HEK293 (cell line): ENCODE results near the gene PDCD4.

Experiments
- CTCF ChIA-PET: fragments of 350-600 bp; formaldehyde crosslinking; extraction: SDS; loops from one replicate; lab custom pipeline; 2021; ENCODE audit warnings: antibody characterized with exemption; lab: Yijun Ruan, JAX
- POLR2A ChIA-PET: fragments of 300-600 bp; formaldehyde crosslinking; extraction: SDS; loops from one replicate; lab custom pipeline; 2020; ENCODE audit warnings: antibody characterized with exemption, inconsistent platforms; lab: Yijun Ruan, JAX
- H3K27ac ChIP-seq: fragments of 200-500 bp; sonication (Bioruptor generic); 2 replicates; pipeline ENCODE4 v1.5.1; 2014; ENCODE audit warnings: low read depth, low read length, control low read depth, inconsistent platforms; ENCODE audit errors: extremely low read depth
- H3K36me3 ChIP-seq, 2 experiments: fragments of 200-500 bp in 1 of 2; sonication (Bioruptor generic) in 1 of 2; 1 replicate in 1 of 2; 2 replicates in 1 of 2; pipeline ENCODE4 v1.5.1; 2014 to 2017; ENCODE audit warnings: inconsistent platforms in 2 of 2, low read length in 2 of 2; ENCODE audit not compliant: control insufficient read depth in 2 of 2, insufficient read depth in 1 of 2
- H3K4me1 ChIP-seq: fragments of 200-500 bp; sonication (Bioruptor generic); 2 replicates; pipeline ENCODE4 v1.5.1; 2014; ENCODE audit warnings: mild to moderate bottlenecking, low read length, inconsistent platforms; ENCODE audit not compliant: control insufficient read depth, insufficient read depth
- H3K4me3 ChIP-seq: 2 replicates; pipeline ENCODE4 v1.5.1; 2011; ENCODE audit warnings: low read depth, mild to moderate bottlenecking, control low read depth, low read length, moderate library complexity
- H3K9me3 ChIP-seq: fragments of 200-500 bp; sonication (Bioruptor generic); 2 replicates; pipeline ENCODE4 v1.5.1; 2014; ENCODE audit warnings: low read depth, low read length, inconsistent platforms; ENCODE audit not compliant: control insufficient read depth, insufficient read depth
- BCL11B ChIP-seq: fragments of 450-650 bp; formaldehyde crosslinking; IDR thresholded peaks from 2 replicates; pipeline ENCODE4 v1.5.1; 2016; ENCODE audit warnings: low read depth, missing biosample characterization, missing genetic modification characterization
- FEZF1 ChIP-seq: fragments of 450-650 bp; formaldehyde crosslinking; IDR thresholded peaks from 2 replicates; pipeline ENCODE4 v1.5.1; 2016; ENCODE audit warnings: missing biosample characterization, missing genetic modification characterization
- ZBTB7A ChIP-seq: fragments of 450-650 bp; formaldehyde crosslinking; IDR thresholded peaks from 2 replicates; pipeline ENCODE4 v1.5.1; 2016; ENCODE audit warnings: low read depth, missing biosample characterization, missing genetic modification characterization
- ZFP3 ChIP-seq: fragments of 450-650 bp; formaldehyde crosslinking; IDR thresholded peaks from 2 replicates; pipeline ENCODE4 v1.5.1; 2016; ENCODE audit warnings: low read depth, missing biosample characterization, missing genetic modification characterization
- ZNF112 ChIP-seq: fragments of 450-650 bp; formaldehyde crosslinking; IDR thresholded peaks from 2 replicates; pipeline ENCODE4 v1.5.0; 2017; ENCODE audit warnings: missing biosample characterization, missing genetic modification characterization
- ZNF132 ChIP-seq: fragments of 450-650 bp; formaldehyde crosslinking; IDR thresholded peaks from 2 replicates; pipeline ENCODE4 v1.5.1; 2017; ENCODE audit warnings: missing biosample characterization, missing genetic modification characterization, borderline replicate concordance
- ZNF324 ChIP-seq: fragments of 450-650 bp; formaldehyde crosslinking; IDR thresholded peaks from 2 replicates; pipeline ENCODE4 v1.5.1; 2016; ENCODE audit warnings: missing biosample characterization, missing genetic modification characterization
- ZNF335 ChIP-seq: fragments of 450-650 bp; formaldehyde crosslinking; conservative IDR thresholded peaks from 2 replicates; pipeline ENCODE4 v1.5.1; 2016; ENCODE audit warnings: missing biosample characterization, missing genetic modification characterization
- ZNF596 ChIP-seq: fragments of 450-650 bp; IDR thresholded peaks from 2 replicates; pipeline ENCODE4 v1.5.0; 2018; ENCODE audit warnings: missing biosample characterization, mild to moderate bottlenecking, missing genetic modification characterization, moderate library complexity
- ZNF621 ChIP-seq: fragments of 450-650 bp; formaldehyde crosslinking; IDR thresholded peaks from 2 replicates; pipeline ENCODE4 v1.5.1; 2017; ENCODE audit warnings: missing biosample characterization, missing genetic modification characterization
- ZNF677 ChIP-seq: fragments of 450-650 bp; IDR thresholded peaks from 2 replicates; pipeline ENCODE4 v1.5.0; 2018; ENCODE audit warnings: missing biosample characterization, mild to moderate bottlenecking, missing genetic modification characterization, moderate library complexity
- ZNF830 ChIP-seq: fragments of 450-650 bp; IDR thresholded peaks from 2 replicates; pipeline ENCODE4 v1.5.0; 2018; ENCODE audit warnings: missing biosample characterization, missing genetic modification characterization, low read depth, mild to moderate bottlenecking, moderate library complexity
- TF ChIP-seq, protein P1 (sequence below): fragments of 450-650 bp; formaldehyde crosslinking; IDR thresholded peaks from 2 replicates; pipeline ENCODE4 v1.5.1; 2016; ENCODE audit warnings: missing biosample characterization, missing genetic modification characterization
- TF ChIP-seq, protein P2 (sequence below): fragments of 450-650 bp; formaldehyde crosslinking; IDR thresholded peaks from 2 replicates; pipeline ENCODE4 v1.5.0; 2017; ENCODE audit warnings: missing biosample characterization, missing genetic modification characterization, borderline replicate concordance
- TF ChIP-seq, protein P3 (sequence below): fragments of 450-650 bp; formaldehyde crosslinking; IDR thresholded peaks from 2 replicates; pipeline ENCODE4 v1.5.1; 2017; ENCODE audit warnings: missing biosample characterization, missing genetic modification characterization
- TF ChIP-seq, protein P4 (sequence below): fragments of 450-650 bp; formaldehyde crosslinking; IDR thresholded peaks from 2 replicates; pipeline ENCODE4 v1.5.1; 2017; ENCODE audit warnings: missing biosample characterization, missing genetic modification characterization
- TF ChIP-seq, protein P5 (sequence below): fragments of 450-650 bp; formaldehyde crosslinking; IDR thresholded peaks from 2 replicates; pipeline ENCODE4 v1.5.1; 2017; ENCODE audit warnings: missing biosample characterization, missing genetic modification characterization
- TF ChIP-seq, protein P6 (sequence below): fragments of 450-650 bp; formaldehyde crosslinking; IDR thresholded peaks from 2 replicates; pipeline ENCODE4 v1.5.1; 2016; ENCODE audit warnings: missing biosample characterization, missing genetic modification characterization

Gene PDCD4

DNA sequence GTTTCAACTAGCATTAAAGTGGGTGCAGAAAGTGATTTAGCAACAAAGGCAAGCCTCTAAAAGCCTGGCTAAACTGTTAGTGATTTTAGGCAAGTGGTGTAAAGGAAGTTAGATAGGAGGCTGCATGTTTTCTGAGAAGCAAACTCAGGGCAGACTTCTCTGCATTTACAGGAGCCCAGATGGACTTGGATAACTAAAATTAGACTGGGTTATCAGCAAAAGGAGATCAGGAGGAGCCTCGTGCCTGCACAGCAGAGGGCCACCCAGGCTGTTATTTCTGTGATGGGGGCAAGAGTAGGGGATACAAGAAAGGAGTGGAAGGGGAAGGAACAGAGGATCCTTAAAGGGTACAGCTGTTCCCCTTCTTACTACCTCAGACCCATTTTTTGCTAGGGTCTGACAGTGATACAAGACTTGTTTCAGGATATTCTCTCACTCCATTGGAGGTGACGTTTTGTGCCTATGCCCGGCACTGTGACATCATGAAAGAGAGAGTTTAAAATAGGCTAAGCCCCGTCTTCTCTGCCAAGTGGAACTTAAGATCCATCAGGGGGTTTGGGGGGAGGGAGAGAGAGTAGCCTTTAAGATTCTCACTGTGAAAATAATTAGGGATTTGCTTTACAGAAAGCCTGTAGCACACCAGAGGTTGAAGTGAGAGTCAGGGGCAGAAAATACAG, 49.6 kb upstream of the PDCD4 start (continued):
- TF ChIP-seq, protein P1, sequence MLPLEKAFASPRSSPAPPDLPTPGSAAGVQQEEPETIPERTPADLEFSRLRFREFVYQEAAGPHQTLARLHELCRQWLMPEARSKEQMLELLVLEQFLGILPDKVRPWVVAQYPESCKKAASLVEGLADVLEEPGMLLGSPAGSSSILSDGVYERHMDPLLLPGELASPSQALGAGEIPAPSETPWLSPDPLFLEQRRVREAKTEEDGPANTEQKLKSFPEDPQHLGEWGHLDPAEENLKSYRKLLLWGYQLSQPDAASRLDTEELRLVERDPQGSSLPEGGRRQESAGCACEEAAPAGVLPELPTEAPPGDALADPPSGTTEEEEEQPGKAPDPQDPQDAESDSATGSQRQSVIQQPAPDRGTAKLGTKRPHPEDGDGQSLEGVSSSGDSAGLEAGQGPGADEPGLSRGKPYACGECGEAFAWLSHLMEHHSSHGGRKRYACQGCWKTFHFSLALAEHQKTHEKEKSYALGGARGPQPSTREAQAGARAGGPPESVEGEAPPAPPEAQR (tag by site-specific recombination), result no peak
- TF ChIP-seq, protein P2, sequence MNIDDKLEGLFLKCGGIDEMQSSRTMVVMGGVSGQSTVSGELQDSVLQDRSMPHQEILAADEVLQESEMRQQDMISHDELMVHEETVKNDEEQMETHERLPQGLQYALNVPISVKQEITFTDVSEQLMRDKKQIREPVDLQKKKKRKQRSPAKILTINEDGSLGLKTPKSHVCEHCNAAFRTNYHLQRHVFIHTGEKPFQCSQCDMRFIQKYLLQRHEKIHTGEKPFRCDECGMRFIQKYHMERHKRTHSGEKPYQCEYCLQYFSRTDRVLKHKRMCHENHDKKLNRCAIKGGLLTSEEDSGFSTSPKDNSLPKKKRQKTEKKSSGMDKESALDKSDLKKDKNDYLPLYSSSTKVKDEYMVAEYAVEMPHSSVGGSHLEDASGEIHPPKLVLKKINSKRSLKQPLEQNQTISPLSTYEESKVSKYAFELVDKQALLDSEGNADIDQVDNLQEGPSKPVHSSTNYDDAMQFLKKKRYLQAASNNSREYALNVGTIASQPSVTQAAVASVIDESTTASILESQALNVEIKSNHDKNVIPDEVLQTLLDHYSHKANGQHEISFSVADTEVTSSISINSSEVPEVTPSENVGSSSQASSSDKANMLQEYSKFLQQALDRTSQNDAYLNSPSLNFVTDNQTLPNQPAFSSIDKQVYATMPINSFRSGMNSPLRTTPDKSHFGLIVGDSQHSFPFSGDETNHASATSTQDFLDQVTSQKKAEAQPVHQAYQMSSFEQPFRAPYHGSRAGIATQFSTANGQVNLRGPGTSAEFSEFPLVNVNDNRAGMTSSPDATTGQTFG (tag by site-specific recombination), result no peak
- TF ChIP-seq ZNF596 (no peak), ZNF324 (tag by site-specific recombination) (no peak), ZNF132 (tag by site-specific recombination) (no peak), BCL11B (tag by site-specific recombination) (no peak), ZFP3 (no peak)
- TF ChIP-seq, protein P3, sequence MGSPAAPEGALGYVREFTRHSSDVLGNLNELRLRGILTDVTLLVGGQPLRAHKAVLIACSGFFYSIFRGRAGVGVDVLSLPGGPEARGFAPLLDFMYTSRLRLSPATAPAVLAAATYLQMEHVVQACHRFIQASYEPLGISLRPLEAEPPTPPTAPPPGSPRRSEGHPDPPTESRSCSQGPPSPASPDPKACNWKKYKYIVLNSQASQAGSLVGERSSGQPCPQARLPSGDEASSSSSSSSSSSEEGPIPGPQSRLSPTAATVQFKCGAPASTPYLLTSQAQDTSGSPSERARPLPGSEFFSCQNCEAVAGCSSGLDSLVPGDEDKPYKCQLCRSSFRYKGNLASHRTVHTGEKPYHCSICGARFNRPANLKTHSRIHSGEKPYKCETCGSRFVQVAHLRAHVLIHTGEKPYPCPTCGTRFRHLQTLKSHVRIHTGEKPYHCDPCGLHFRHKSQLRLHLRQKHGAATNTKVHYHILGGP (tag by site-specific recombination), result no peak
- TF ChIP-seq, protein P4, sequence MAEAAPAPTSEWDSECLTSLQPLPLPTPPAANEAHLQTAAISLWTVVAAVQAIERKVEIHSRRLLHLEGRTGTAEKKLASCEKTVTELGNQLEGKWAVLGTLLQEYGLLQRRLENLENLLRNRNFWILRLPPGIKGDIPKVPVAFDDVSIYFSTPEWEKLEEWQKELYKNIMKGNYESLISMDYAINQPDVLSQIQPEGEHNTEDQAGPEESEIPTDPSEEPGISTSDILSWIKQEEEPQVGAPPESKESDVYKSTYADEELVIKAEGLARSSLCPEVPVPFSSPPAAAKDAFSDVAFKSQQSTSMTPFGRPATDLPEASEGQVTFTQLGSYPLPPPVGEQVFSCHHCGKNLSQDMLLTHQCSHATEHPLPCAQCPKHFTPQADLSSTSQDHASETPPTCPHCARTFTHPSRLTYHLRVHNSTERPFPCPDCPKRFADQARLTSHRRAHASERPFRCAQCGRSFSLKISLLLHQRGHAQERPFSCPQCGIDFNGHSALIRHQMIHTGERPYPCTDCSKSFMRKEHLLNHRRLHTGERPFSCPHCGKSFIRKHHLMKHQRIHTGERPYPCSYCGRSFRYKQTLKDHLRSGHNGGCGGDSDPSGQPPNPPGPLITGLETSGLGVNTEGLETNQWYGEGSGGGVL (tag by site-specific recombination), result no peak

DNA sequence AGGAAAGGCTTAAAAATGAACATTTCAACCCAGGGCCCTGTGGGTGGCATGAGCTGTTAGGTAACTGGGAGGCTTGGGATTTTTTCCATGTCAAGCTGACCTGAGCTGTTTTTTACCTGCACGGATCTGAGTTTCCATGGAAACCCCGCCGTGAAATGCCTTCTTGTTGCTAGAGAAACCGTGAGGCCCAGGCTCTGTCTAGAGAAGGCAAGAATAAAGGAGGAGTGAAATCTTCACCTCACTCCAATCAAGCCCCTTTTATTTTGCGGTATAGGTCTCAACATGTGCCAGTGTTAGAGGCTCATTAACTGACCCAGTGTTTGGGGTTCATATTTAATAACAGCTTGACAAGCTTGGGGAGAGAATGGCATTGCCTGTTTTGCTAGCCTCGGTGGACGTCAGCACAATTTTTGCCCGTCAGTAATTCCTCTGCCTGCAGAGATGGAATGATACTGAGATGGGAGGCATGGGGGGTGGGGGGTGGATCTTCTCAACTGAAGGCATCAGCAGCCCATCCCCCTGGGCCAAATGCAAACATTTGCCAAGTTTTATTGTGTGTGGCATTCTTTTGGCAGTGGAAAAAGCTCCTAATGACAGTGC, 48.9 kb upstream of the PDCD4 start:
- Histone ChIP-seq H3K4me3 (no peak overlapping the region), H3K27ac (no peak overlapping the region), H3K36me3 (peaks cover 4 to 13% of the 10 kb centered on the region in 2 experiments), H3K4me1 (peaks cover 4% of the 10 kb centered on the region; the same call in 1 of the 2 replicates), H3K9me3 (no peaks in the 10 kb centered on the region)
- POLR2A ChIA-PET, result no interaction called here
- CTCF ChIA-PET, result no interaction called here
- TF ChIP-seq ZNF335 (no peak), ZNF112 (no peak), ZBTB7A (tag by site-specific recombination) (no peak), ZNF830 (tag by site-specific recombination) (no peak), ZNF677 (no peak), FEZF1 (no peak), ZNF621 (tag by site-specific recombination) (no peak), ZFP3 (no peak)
- TF ChIP-seq, protein P5, sequence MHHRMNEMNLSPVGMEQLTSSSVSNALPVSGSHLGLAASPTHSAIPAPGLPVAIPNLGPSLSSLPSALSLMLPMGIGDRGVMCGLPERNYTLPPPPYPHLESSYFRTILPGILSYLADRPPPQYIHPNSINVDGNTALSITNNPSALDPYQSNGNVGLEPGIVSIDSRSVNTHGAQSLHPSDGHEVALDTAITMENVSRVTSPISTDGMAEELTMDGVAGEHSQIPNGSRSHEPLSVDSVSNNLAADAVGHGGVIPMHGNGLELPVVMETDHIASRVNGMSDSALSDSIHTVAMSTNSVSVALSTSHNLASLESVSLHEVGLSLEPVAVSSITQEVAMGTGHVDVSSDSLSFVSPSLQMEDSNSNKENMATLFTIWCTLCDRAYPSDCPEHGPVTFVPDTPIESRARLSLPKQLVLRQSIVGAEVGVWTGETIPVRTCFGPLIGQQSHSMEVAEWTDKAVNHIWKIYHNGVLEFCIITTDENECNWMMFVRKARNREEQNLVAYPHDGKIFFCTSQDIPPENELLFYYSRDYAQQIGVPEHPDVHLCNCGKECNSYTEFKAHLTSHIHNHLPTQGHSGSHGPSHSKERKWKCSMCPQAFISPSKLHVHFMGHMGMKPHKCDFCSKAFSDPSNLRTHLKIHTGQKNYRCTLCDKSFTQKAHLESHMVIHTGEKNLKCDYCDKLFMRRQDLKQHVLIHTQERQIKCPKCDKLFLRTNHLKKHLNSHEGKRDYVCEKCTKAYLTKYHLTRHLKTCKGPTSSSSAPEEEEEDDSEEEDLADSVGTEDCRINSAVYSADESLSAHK (tag by site-specific recombination), result no peak
- TF ChIP-seq, protein P6, sequence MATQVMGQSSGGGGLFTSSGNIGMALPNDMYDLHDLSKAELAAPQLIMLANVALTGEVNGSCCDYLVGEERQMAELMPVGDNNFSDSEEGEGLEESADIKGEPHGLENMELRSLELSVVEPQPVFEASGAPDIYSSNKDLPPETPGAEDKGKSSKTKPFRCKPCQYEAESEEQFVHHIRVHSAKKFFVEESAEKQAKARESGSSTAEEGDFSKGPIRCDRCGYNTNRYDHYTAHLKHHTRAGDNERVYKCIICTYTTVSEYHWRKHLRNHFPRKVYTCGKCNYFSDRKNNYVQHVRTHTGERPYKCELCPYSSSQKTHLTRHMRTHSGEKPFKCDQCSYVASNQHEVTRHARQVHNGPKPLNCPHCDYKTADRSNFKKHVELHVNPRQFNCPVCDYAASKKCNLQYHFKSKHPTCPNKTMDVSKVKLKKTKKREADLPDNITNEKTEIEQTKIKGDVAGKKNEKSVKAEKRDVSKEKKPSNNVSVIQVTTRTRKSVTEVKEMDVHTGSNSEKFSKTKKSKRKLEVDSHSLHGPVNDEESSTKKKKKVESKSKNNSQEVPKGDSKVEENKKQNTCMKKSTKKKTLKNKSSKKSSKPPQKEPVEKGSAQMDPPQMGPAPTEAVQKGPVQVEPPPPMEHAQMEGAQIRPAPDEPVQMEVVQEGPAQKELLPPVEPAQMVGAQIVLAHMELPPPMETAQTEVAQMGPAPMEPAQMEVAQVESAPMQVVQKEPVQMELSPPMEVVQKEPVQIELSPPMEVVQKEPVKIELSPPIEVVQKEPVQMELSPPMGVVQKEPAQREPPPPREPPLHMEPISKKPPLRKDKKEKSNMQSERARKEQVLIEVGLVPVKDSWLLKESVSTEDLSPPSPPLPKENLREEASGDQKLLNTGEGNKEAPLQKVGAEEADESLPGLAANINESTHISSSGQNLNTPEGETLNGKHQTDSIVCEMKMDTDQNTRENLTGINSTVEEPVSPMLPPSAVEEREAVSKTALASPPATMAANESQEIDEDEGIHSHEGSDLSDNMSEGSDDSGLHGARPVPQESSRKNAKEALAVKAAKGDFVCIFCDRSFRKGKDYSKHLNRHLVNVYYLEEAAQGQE (tag by site-specific recombination), result no peak
